Nucleus accumbens (tissue), 56 donors: Measurements from ENCODE around the gene C3orf70.

ENCODE experiments used
- DNase-seq, 56 donors: peaks; one replicate each; lab custom pipeline; 2025; lab: John Stamatoyannopoulos, UW

The C3orf70 gene

GRCh38 chr3:185089751-185090150 lies 63.1 kb downstream of the C3orf70 start:
- no peak for DNase-seq

- DNase-seq, result no peak
These were observed 63.5 kb downstream of the C3orf70 start for GRCh38 chr3:185089343-185089742.

- no peak for DNase-seq
These were observed 65.4 kb downstream of the C3orf70 start for GRCh38 chr3:185087419-185087818.

GRCh38 chr3:185084901-185085300 lies 68.0 kb downstream of the C3orf70 start:
- peak in 1 of 56 donors; percentile 22 for DNase-seq

GRCh38 chr3:185084402-185084801 lies 68.5 kb downstream of the C3orf70 start:
- no peak for DNase-seq

- DNase-seq, result no peak
These were observed 70.0 kb downstream of the C3orf70 start for GRCh38 chr3:185082829-185083228.

- no peak for DNase-seq
These were observed 70.7 kb downstream of the C3orf70 start for GRCh38 chr3:185082149-185082548.

GRCh38 chr3:185081521-185081920 lies 71.3 kb downstream of the C3orf70 start:
- no peak for DNase-seq

GRCh38 chr3:185079625-185080024 lies 73.2 kb downstream of the C3orf70 start:
- DNase-seq, result no peak

- no peak for DNase-seq
These were observed 76.6 kb downstream of the C3orf70 start for GRCh38 chr3:185076219-185076618.

- DNase-seq, result no peak
These were observed 77.3 kb downstream of the C3orf70 start for GRCh38 chr3:185075547-185075946.

- no peak for DNase-seq
These were observed 81.5 kb downstream of the C3orf70 start for GRCh38 chr3:185071287-185071800.

- DNase-seq, result no peak
These were observed 82.2 kb downstream of the C3orf70 start for GRCh38 chr3:185070491-185071286.

- no peak for DNase-seq
These were observed 83.5 kb downstream of the C3orf70 start for GRCh38 chr3:185069037-185070030.

- DNase-seq, result no peak
These were observed 85.7 kb downstream of the C3orf70 start for GRCh38 chr3:185067173-185067572.

GRCh38 chr3:185066251-185066650 lies 86.6 kb downstream of the C3orf70 start:
- DNase-seq, result no peak

- DNase-seq, result no peak
These were observed 87.8 kb downstream of the C3orf70 start for GRCh38 chr3:185065059-185065458.

- DNase-seq, result no peak
These were observed 89.4 kb downstream of the C3orf70 start for GRCh38 chr3:185063431-185063830.

GRCh38 chr3:185062191-185062590 lies 90.7 kb downstream of the C3orf70 start:
- DNase-seq, result no peak

- DNase-seq, result no peak
These were observed 92.2 kb downstream of the C3orf70 start for GRCh38 chr3:185060655-185061054.

- DNase-seq, result no peak
These were observed 93.1 kb downstream of the C3orf70 start for GRCh38 chr3:185059766-185060165.
